Inflammatory macrophage (primary cell): ENCODE data around the gene TANGO6.

Source experiments
- DNase-seq, 2 donors: peaks; one replicate each; pipeline ENCODE4 v3.0.0-alpha.2; 2020 to 2022

TANGO6 gene

DNA sequence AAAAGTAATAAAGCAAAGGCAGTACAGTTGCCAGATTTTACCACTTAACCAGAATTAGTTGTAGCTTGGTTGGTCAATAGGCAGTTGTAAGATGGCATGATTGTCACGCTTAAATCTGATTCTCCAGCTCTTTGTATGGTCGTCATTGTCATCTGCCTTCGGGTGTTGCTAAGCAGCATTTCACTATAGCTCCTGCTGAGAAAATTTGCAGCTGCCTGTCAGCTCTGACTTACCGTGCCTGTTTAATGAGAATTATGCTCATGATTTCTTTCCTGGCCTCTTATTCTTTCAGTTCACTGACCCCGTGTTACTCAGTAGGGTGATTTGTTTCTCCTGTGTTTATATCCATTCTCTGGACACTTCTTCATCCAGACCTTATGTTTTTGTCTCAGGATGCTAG is 66.7 kb downstream of the TANGO6 start:
- no peak for DNase-seq

GRCh38 chr16:68915589-68915988 is 72.3 kb downstream of the TANGO6 start:
- no peak for DNase-seq

- DNase-seq: no peak
Observed at GRCh38 chr16:68917541-68917940, 74.2 kb downstream of the TANGO6 start.

GRCh38 chr16:68920349-68920748 is 77.0 kb downstream of the TANGO6 start:
- DNase-seq: no peak

GRCh38 chr16:68921637-68922036 is 78.3 kb downstream of the TANGO6 start:
- DNase-seq: no peak

DNA sequence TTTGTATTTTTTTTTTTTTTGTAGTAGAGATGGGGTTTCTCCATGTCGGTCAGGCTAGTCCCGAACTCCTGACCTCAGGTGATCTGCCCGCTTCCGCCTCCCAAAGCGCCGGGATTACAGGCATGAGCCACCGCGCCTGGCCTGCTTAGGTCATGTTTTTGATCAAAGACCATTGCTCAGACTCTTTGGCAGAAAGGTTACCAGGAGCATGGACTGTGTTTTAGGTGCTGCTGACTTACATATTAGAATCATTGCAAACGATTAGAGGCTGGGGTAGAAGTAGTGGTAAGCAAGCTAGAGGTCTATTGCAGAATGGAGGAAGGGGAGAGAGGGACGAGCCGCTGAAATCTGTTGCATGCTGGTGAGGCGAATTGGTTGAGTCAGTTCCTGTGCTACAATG is 79.8 kb downstream of the TANGO6 start:
- DNase-seq: no peak

DNA sequence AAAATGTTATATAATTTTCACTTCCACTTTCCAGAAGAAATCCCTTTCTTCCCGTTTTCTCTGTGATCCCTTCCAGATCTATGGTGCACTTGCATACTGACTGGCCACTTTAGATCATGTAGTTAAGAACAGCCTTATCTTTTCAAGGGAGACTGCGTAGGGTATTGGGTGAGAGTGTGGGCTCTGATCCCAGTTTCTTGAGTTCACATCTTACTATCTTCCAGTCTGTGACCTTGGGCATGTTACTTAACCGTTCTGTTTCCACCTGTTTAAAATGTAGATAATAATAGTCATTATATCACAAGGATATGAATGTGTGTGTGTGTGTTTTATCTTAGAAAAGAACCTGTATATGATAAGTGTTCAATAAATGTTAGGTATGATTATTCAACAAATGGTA is 83.7 kb downstream of the TANGO6 start:
- DNase-seq: no peak

DNA sequence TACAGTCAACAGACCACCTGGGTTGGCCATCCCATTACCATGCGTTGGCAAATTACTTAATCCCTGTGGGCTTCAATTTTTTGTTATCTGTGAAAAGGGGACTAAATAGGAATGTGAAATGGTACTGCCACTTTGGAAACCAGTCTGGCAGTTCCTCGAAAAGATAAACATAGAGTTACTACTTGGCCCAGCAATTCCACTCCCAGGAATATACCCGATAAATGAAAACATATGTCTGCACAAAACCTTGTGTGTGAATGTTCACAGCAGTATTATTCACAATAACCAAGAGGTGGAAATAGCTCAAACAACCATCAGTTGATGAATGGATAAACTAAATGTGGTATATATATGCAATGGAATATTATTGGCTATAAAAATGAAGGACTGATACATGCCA is 87.9 kb downstream of the TANGO6 start:
- no peak for DNase-seq

DNA sequence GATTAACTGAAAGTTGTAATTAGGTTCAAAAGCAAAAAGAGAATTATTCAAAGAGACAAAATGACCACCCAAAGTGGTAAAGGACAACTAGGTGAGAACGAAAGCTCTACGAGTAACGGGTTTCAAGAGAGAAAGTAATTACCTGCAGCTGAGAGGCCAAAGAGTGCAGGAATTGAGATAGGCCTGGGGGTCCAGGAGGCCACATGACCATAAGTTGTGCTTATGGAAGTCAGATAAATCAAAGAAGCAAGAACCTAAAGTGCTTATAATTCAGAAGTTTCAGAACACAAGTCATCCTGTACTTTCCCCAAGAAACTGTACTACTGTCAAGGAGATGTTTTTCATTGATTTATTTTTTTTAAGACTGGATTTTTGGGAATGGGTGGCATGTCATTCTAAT is 91.1 kb downstream of the TANGO6 start:
- no peak for DNase-seq

DNA sequence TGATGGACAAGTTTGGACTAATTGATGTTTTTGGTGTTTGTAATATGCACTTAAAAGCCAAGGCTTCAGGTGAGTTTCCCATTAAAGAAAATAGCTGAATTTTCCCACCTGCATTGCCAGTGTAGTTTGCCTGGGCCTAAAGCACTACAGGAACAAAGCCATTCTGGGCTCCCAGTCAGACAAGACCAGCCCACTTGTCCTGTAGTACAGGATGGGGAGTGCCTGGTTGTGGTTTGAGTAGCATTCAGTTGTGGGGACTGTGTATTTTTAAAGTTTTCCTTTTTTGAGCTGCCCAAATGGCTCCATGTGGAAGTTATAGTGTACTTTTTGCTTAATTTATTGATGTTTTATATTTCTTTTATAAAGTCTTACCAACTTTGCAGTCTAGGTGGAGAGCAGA is 91.7 kb downstream of the TANGO6 start:
- no peak for DNase-seq

DNA sequence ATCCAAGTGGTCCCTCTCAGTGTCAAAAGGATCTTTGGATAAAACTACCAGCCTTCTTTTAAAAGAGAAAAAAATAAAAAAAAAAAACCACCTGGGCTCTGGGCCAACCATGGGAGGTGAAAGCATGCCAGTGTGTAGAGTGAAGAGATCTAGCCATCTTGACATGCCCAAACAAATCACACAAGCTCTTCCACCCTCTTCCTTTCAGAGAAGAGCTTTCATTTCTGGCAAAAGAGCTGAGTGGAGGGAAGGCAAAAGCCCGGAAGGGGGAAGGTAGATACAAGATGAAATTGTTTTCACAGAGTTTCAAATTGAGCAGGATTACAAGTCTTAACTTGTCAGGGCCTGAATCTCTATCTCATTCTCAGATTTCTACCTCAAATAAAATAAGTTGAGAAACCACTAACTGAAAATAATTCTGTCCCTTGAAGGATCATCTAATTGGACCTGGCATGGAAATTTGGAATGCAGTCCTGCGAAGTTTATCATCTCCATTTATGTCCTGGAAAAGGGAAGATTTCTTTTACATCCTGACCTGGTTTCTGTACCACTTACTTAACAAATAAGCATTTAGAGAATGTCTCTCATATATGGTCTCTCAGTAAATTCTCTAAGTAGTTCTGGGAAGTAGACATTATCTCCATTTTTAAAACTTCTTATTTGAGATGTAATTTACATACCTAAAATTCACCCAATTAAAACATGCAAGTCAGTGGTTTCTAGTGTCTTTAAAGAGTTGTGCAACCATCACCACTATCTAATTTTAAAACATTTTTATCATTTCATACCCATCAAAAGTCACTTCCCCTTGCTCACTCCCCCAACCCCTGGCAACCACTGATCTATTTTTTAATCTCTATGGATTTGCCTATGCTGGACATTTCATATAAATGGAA is 93.7 kb downstream of the TANGO6 start:
- DNase-seq: no peak

DNA sequence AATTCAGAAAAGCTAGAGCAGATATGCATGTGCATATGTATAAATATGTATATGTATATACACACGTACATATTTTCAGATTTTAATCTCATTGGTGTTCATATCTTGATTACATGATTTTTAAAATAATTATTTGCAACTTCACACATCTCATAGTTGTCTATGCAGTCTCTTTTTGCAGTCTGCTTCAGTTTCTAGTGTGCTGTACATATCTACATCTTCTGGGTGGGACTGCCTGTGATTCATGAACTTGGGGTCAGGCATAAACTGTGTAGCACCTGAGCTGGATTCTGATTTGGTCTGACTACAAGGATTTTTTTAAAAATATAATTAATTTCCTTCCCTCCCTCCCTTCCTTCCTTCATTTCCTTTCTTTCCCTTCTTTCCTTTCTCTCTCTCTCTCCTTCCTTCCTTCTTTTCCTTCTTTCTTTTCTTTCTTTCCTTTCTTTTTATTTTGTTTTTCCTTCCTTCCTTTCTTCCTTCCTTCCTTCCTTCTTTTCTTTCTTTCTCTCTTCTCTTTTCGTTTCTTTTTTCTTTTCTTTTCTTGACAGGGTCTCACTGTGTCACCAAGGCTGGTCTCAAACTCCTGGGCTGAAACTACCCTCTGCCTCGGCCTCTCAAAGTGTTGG is 96.5 kb downstream of the TANGO6 start:
- DNase-seq: no peak

DNA sequence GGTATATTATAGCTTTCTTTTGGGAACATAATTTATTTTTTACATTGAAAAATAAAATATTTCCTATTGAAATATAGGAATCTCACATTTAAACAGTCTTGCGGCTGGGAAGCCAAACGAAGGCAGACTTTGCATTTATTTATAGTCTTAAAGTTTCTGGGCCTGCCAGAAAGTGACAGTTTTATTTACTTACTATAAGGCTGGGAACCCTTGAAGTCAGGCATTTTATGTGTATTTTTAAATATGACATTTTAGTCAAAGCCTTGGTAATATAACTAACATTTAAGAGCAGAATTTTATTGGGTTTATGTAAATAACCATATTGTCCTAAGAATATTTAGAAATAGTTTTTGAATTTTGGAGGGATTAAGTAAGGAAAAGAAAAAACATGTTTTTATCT is 97.5 kb downstream of the TANGO6 start:
- DNase-seq: no peak

GRCh38 chr16:68943961-68944360 is 100.6 kb downstream of the TANGO6 start:
- DNase-seq: no peak

DNA sequence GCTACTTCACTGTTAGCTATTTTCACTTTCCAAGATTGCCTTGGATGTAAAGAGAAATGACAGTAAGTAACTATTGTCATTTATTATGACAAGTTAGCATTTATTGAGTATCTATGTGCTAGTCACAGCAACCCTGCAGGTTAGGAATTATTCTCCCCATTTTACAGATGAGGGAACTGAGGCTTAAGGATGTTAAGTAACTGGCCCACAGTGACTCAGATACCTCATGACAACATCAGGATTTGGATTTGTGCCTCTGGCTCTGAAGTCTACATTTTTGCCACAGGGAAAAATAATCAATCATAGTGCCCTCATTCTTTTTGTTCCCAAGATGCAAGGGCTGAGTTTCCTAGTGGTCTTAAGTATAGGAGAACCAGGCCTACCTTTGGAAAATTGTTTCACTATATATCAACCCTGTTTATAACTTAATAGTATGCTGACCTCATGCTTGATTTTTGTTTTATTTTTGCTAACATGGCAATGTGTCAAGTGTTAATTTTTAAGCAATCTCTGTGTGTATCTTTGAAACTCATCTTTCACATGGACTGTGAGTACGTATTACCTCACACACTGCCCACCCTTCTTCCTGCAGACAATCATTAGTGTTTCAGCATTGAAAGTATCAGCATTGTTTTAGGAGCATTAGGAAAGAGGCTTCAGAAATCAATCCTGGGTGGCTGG is 105.0 kb downstream of the TANGO6 start:
- DNase-seq: no peak

- DNase-seq: no peak
Observed at GRCh38 chr16:68951991-68952877, 108.9 kb downstream of the TANGO6 start.

DNA sequence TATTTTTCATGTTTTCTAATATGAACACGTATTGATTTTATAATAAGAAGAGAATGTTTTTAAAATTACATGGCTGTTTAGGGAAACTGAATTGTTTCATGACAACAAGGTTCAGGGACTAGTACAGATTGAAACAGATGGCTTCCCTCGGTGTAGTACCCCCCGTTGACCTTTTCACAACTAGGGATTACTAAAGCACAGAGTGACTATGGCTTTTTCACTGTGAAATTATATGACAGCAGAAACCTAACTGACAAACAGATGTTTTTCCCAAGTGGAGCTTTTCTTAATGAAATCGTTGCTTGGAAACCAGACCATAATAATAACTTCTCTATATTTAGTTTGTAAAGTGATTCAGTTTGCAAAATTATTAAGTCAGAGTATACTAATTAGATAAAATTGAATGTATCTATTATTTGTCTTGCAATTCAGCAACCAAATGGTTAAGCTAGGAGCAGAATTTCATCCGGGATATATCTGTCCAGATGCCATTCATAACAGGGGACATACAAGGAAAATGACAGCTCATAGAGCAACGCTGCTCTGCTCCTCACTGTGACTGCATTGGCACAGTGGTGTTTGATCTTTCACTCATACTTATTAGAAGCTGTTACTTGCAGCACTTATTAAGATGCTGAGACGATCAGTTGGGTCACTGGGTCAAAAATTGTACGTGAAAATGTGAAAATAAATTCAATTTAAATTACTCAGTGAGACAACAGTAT is 111.7 kb downstream of the TANGO6 start:
- peak in 1 of 2 donors; percentile 8 for DNase-seq

DNA sequence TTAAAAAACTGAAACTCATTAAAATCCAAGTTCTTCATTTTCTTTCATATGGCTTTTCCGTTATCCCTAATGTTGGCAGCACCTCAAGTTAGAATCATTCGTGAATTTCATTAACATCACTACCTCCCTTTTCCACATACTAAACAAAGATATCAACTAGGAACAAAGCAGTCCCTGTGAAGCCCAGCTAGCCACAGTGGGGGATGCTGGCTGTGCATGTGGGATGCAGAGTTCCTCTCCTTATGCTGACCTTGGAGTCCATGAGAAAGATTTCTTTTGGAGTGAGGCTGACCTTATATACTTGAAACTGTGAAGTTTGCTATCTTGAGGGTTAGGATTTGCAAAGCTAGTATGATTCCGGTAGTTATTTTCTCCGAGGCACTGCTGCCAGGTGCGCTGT is 117.6 kb downstream of the TANGO6 start:
- DNase-seq: no peak

DNA sequence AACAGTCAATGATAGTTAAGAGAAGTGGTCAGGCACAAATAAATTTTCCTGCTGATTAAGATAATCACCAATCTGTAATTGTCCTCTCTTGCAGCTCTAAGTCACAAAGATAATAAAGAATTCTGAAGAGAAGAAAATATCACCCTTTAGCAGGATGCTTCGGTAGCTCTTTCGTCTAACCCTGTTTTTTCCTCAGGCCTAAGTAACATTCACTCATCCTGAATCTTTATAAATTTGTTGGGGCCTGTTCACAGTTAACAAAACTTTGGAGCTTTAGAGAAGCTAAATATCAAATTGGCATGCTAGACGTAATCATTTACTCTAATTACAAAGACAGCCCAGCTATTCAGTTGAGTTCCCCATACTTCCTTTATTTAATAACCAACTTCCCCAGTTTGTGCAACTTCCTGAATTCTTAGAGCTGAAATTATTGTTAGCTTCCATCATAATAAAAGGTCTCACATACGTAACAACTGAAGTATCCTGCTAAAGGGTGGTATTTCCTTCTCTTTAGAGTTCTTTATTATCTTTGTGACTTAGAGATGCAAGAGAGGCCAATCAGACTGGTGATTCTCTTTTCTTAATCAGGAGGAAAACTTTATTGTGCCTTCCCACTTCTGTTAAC is 118.6 kb downstream of the TANGO6 start:
- peak; percentile 64 to 93 for DNase-seq

DNA sequence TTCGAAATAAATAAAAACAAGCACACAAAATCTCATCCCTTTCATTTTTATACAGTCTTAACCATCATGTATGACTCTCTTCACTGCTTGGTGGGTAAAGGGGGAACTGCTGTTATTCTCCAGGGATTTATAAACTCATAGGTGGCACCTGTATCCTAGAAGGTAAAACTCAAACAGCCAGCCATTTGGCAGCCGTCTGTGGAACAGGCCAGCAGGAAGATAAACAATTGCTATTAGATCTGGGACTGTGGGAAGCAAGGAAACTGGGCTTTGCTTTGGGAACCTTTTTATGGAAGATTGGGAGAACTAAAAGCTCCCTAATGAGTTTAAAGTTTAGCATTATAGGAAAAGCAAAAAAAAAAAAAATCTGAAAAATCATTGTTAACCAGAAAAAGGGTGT is 126.0 kb downstream of the TANGO6 start:
- no peak for DNase-seq

DNA sequence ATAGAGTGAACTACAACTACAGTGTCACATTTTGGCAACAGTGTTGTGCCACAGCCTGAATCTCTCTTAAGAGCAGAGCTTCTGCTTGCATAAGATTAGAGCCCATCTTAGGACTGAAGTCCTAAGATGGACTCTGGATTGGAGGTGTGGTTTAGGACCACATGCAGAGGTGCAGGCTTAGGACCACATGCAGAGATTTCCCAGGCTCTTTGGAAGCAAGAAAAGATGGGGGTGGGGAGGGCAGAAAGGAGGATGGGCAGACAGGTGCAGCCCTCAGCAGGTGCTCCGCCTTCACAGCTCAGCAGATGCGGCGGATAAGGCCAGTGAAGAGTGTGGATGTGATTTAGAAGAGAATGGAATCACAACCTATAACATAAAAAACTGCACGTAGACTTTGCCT is 128.7 kb downstream of the TANGO6 start:
- no peak for DNase-seq

GRCh38 chr16:68972720-68973119 is 129.4 kb downstream of the TANGO6 start:
- no peak for DNase-seq
